ENCODE measurements around the gene SMIM7. TPM values are rescaled to one million over a fixed set of nuclear protein-coding genes. Genes with fewer than 3 reads are reported as not detected.

The SMIM7 gene
- total RNA-seq, 1 experiment from 2014 or later = 66.4 TPM

DNA sequence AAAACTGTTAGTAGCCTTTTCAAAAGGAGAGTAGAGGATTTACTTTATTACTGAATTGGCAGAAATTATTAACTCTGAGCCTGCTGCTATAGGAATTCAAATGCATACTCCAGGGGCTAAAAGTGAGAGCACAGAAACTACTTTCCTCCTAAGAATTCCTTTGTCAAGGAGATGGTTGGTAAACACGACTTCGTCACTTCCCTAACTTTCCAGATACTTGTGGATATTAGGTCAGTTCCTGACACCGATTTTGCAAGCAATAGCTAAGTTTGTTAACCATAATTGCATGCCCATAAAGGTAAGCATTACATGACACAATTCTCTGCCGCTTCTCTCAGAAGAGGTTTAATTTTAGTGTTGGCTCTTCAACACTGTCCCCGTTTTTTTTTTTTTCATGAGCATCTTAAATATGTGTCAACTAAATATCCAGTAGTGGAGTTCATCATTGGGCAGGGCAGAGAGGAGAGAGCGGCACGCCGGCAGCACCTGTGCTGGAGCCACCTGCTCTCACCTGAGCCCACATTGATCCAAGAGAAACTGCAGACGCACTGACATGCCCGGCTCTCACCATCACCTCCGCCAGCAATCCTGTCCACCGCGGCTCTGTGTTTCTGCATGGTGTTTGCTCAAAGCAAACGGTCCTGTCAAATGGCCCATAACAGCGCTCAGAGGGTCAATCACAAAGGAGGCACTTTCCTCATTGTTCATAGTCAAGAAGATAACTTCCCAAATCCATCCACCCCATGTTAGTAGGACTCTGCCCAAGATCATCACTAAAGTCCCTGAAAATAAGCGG lies 34.6 kb downstream of the SMIM7 start (continued):
- TF ChIP-seq, protein P1, sequence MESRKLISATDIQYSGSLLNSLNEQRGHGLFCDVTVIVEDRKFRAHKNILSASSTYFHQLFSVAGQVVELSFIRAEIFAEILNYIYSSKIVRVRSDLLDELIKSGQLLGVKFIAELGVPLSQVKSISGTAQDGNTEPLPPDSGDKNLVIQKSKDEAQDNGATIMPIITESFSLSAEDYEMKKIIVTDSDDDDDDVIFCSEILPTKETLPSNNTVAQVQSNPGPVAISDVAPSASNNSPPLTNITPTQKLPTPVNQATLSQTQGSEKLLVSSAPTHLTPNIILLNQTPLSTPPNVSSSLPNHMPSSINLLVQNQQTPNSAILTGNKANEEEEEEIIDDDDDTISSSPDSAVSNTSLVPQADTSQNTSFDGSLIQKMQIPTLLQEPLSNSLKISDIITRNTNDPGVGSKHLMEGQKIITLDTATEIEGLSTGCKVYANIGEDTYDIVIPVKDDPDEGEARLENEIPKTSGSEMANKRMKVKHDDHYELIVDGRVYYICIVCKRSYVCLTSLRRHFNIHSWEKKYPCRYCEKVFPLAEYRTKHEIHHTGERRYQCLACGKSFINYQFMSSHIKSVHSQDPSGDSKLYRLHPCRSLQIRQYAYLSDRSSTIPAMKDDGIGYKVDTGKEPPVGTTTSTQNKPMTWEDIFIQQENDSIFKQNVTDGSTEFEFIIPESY (IDR thresholded peaks at IDR 0.05; ENCODE audit: extremely low read depth, insufficient replicate concordance, low read length) = no peak
- no peak for TF ChIP-seq JUND (IDR thresholded peaks at IDR 0.05)
- no peak for TF ChIP-seq SIN3A (IDR thresholded peaks at IDR 0.05; ENCODE audit: low read depth)
- TF ChIP-seq ELF1 (IDR thresholded peaks at IDR 0.05; ENCODE audit: borderline replicate concordance, low read depth) = no peak
- no peak for TF ChIP-seq EZH2 (IDR thresholded peaks at IDR 0.05)
- no peak for TF ChIP-seq YY1 (IDR thresholded peaks at IDR 0.05; ENCODE audit: extremely low read depth, insufficient replicate concordance, low read depth, low read length)
- no peak for TF ChIP-seq SP1 (IDR thresholded peaks at IDR 0.05; ENCODE audit: low read depth)
- TF ChIP-seq, protein P2, sequence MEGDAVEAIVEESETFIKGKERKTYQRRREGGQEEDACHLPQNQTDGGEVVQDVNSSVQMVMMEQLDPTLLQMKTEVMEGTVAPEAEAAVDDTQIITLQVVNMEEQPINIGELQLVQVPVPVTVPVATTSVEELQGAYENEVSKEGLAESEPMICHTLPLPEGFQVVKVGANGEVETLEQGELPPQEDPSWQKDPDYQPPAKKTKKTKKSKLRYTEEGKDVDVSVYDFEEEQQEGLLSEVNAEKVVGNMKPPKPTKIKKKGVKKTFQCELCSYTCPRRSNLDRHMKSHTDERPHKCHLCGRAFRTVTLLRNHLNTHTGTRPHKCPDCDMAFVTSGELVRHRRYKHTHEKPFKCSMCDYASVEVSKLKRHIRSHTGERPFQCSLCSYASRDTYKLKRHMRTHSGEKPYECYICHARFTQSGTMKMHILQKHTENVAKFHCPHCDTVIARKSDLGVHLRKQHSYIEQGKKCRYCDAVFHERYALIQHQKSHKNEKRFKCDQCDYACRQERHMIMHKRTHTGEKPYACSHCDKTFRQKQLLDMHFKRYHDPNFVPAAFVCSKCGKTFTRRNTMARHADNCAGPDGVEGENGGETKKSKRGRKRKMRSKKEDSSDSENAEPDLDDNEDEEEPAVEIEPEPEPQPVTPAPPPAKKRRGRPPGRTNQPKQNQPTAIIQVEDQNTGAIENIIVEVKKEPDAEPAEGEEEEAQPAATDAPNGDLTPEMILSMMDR (IDR thresholded peaks at IDR 0.05 in 2 of 3, conservative IDR thresholded peaks at IDR 0.05 in 1 of 3; ENCODE audit: borderline replicate concordance in 1 of 3, insufficient read depth in 1 of 3, low read depth in 2 of 3, low read length in 2 of 3) = no peak

DNA sequence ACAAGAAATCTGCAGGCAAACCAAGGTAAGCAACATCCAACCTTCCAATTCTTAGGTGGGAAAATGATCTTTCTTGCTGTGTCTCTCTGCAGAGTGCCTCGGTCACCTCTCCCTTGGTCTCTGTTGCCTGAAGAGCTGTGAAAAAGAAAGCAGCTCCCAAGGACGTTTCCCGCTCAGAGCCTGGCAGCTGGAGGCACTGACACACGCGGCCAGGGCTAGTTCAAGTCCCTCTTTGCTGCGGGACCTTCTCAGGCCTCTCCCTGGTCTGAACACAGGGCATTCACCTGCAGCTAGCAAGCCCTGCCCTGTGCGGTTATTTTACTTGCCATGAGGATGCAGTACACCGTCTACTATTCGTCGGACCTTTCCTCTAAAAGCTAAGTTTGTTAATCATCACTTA lies 35.7 kb downstream of the SMIM7 start:
- DNase-seq (ENCODE audit: low read depth, low spot score) (no peak), ATAC-seq (no peak)
- no peak for TF ChIP-seq EZH2phosphoT487 (IDR thresholded peaks at IDR 0.05; ENCODE audit: borderline replicate concordance)
- TF ChIP-seq, protein P3, sequence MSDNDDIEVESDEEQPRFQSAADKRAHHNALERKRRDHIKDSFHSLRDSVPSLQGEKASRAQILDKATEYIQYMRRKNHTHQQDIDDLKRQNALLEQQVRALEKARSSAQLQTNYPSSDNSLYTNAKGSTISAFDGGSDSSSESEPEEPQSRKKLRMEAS (IDR thresholded peaks at IDR 0.05) = no peak
- no peak for TF ChIP-seq ZNF274 (IDR thresholded peaks at IDR 0.05; ENCODE audit: low read depth, low read length)
- no peak for TF ChIP-seq SP1 (IDR thresholded peaks at IDR 0.05; ENCODE audit: low read depth)
- TF ChIP-seq ELF1 (IDR thresholded peaks at IDR 0.05; ENCODE audit: borderline replicate concordance, low read depth) = no peak
- intact Hi-C loops (cut with micrococcal nuclease) = no loop called here
- H3K9me2 ChIP-seq (ENCODE audit: insufficient read depth) = no peaks in the 10 kb centered on the region
- no peak overlapping the region for H3K9ac ChIP-seq (ENCODE audit: low read length)
- H3K4me1 ChIP-seq (ENCODE audit: control insufficient read depth in 1 of 2, insufficient read depth in 2 of 2, low read length in 2 of 2) = peaks cover 6 to 11% of the 10 kb centered on the region in 2 experiments
- no peaks in the 10 kb centered on the region for H3K9me3 ChIP-seq (ENCODE audit: control insufficient read depth in 1 of 2, insufficient read depth in 1 of 2, low read depth in 1 of 2, low read length in 2 of 2)
- H3K79me2 ChIP-seq (ENCODE audit: insufficient read depth, low read length) = peaks cover 86% of the 10 kb centered on the region
- no TSS peak for BruUV-seq (replicated peaks)
- peaks cover 11% of the 10 kb centered on the region; the same call in 1 of the 2 replicates for H4K20me1 ChIP-seq (ENCODE audit: insufficient read depth)
- CTCF ChIA-PET = no interaction called here
- H3K4me2 ChIP-seq (ENCODE audit: low read length) = no peak overlapping the region
- H2AFZ ChIP-seq (ENCODE audit: low read depth, low read length, poor library complexity, severe bottlenecking) = no peak overlapping the region
- H3K27me3 ChIP-seq (ENCODE audit: insufficient read depth, low read length) = no peaks in the 10 kb centered on the region
- peaks cover 3 to 20% of the 10 kb centered on the region in 2 experiments; a peak in 2 of 4 replicates for H3K36me3 ChIP-seq (ENCODE audit: control insufficient read depth in 1 of 2, insufficient read depth in 2 of 2, low read length in 2 of 2)
- POLR2A ChIA-PET = no interaction called here
- H3K27ac ChIP-seq (ENCODE audit: low read depth, low read length) = no peak overlapping the region
- RAD21 ChIA-PET (ENCODE audit: low non-redundant PET in 1 of 2, low total read pairs in 2 of 2, uncharacterized antibody in 2 of 2, unreplicated experiment in 2 of 2) = interaction anchor here in 1 of 2 experiments (0.6 kb wide), 1 partner anchor 40 kb away, joined by 5 read pairs; no protein-coding TSS in a partner anchor
- H3K4me3 ChIP-seq (replicated peaks in 1 of 2; ENCODE audit: low read depth in 1 of 2, low read length in 2 of 2) = no peak overlapping the region
